Neural progenitor cell (in vitro differentiated cells): ENCODE results near the gene MACROD2. TPM values are rescaled to one million over a fixed set of nuclear protein-coding genes. Genes with fewer than 3 reads are reported as not detected.

Experiments
- DNase-seq: peaks from one replicate; pipeline ENCODE4 v3.0.0-alpha.2; 2016; ENCODE audit warnings: low spot score
- H2AFZ ChIP-seq: fragments of 200-600 bp; sonication (generic); replicated peaks from 2 replicates; pipeline ENCODE4 v1.6.1; 2016; ENCODE audit warnings: antibody characterized with exemption
- H3F3A ChIP-seq: fragments of 200-600 bp; sonication (generic); 2 replicates; pipeline ENCODE4 v1.6.1; 2016; ENCODE audit warnings: antibody characterized with exemption, low read depth
- H3K27ac ChIP-seq: fragments of 200-600 bp; sonication (generic); 2 replicates; pipeline ENCODE4 v1.5.1; 2016; ENCODE audit warnings: mild to moderate bottlenecking
- H3K27me3 ChIP-seq: fragments of 200-600 bp; sonication (generic); 2 replicates; pipeline ENCODE4 v1.6.1; 2016; ENCODE audit warnings: mild to moderate bottlenecking, moderate library complexity
- H3K36me3 ChIP-seq: fragments of 200-600 bp; sonication (generic); 2 replicates; pipeline ENCODE4 v1.5.1; 2016
- H3K4me1 ChIP-seq: fragments of 200-600 bp; sonication (generic); 2 replicates; pipeline ENCODE4 v1.6.1; 2016; ENCODE audit warnings: mixed run types
- H3K4me2 ChIP-seq: fragments of 200-600 bp; sonication (generic); 2 replicates; pipeline ENCODE4 v1.6.1; 2016
- H3K4me3 ChIP-seq: fragments of 200-600 bp; sonication (generic); 2 replicates; pipeline ENCODE4 v1.5.1; 2016
- H3K79me2 ChIP-seq: fragments of 200-600 bp; sonication (generic); 2 replicates; pipeline ENCODE4 v1.6.1; 2016; ENCODE audit warnings: low read depth
- H3K9ac ChIP-seq: fragments of 200-600 bp; sonication (generic); 2 replicates; pipeline ENCODE4 v1.6.1; 2016
- H3K9me3 ChIP-seq: fragments of 200-600 bp; sonication (generic); 2 replicates; pipeline ENCODE4 v1.5.1; 2016; ENCODE audit warnings: low read depth
- H4K20me1 ChIP-seq: fragments of 200-600 bp; sonication (generic); 2 replicates; pipeline ENCODE4 v1.6.1; 2016; ENCODE audit warnings: low read depth
- H3K27ac Mint-ChIP-seq: 3 replicates; pipeline ENCODE4 v1.8.0; 2021; ENCODE audit warnings: mixed read lengths
- H3K27me3 Mint-ChIP-seq: 2 replicates; pipeline ENCODE4 v1.8.0; 2022; ENCODE audit warnings: low read depth, mild to moderate bottlenecking, inconsistent platforms, moderate library complexity, mixed read lengths; ENCODE audit not compliant: insufficient read depth
- H3K36me3 Mint-ChIP-seq: 3 replicates; pipeline ENCODE4 v1.8.0; 2021; ENCODE audit warnings: mixed read lengths
- H3K4me1 Mint-ChIP-seq: 3 replicates; pipeline ENCODE4 v1.8.0; 2021; ENCODE audit warnings: mixed read lengths
- H3K4me3 Mint-ChIP-seq: 3 replicates; pipeline ENCODE4 v1.8.0; 2021; ENCODE audit warnings: mild to moderate bottlenecking, moderate library complexity, mixed read lengths
- H3K9me3 Mint-ChIP-seq: 3 replicates; pipeline ENCODE4 v1.8.0; 2020; ENCODE audit warnings: mixed read lengths
- CTCF ChIP-seq: fragments of 200-600 bp; sonication (generic); IDR thresholded peaks from 2 replicates; pipeline ENCODE4 v1.5.1; 2017; ENCODE audit warnings: antibody characterized with exemption, mild to moderate bottlenecking
- EZH2 ChIP-seq: fragments of 200-600 bp; sonication (generic); IDR thresholded peaks from 2 replicates; pipeline ENCODE4 v1.6.1; 2017; ENCODE audit warnings: antibody characterized with exemption, mild to moderate bottlenecking, moderate library complexity
- EZH2phosphoT487 ChIP-seq: fragments of 200-600 bp; sonication (generic); IDR thresholded peaks from 2 replicates; pipeline ENCODE4 v1.6.1; 2017; ENCODE audit warnings: antibody characterized with exemption
- total RNA-seq: library from RNA; depleted of rRNA; stranded (reverse); fragments of >200 nt; gene quantifications from 2 replicates; pipeline ENCODE4 v1.2.3, GENCODE V29; 2015; ENCODE audit warnings: low replicate concordance

MACROD2 gene
- total RNA-seq, 1 donor from 2014 or later = 11.9 TPM

GRCh38 chr20:15512916-15513315 is 1517.6 kb downstream of the MACROD2 start:
- DNase-seq = no peak
- no peaks in the 10 kb centered on the region for H3K9me3 ChIP-seq
- peaks cover 9% of the 10 kb centered on the region for H3K4me1 ChIP-seq
- no peaks in the 10 kb centered on the region for H3K27me3 ChIP-seq
- no peaks in the 10 kb centered on the region for H3K36me3 Mint-ChIP-seq
- no peak overlapping the region for H3K9ac ChIP-seq
- no peaks in the 10 kb centered on the region for H3K36me3 ChIP-seq
- TF ChIP-seq CTCF = no peak
- no peak for TF ChIP-seq EZH2phosphoT487
- TF ChIP-seq EZH2 = no peak
- no peak overlapping the region for H3K27ac ChIP-seq
- no peaks in the 10 kb centered on the region for H4K20me1 ChIP-seq
- no peak overlapping the region for H2AFZ ChIP-seq
- H3K4me1 Mint-ChIP-seq = peaks cover 5% of the 10 kb centered on the region
- H3K4me2 ChIP-seq = no peak overlapping the region
- H3K4me3 Mint-ChIP-seq = no peak overlapping the region
- no peaks in the 10 kb centered on the region for H3F3A ChIP-seq
- H3K27ac Mint-ChIP-seq = no peak overlapping the region
- no peak overlapping the region for H3K4me3 ChIP-seq
- H3K9me3 Mint-ChIP-seq = peaks cover 6% of the 10 kb centered on the region
- no peaks in the 10 kb centered on the region for H3K27me3 Mint-ChIP-seq
- no peaks in the 10 kb centered on the region for H3K79me2 ChIP-seq

- Mint-ChIP-seq H3K36me3 (no peaks in the 10 kb centered on the region), H3K27ac (no peak overlapping the region), H3K27me3 (no peaks in the 10 kb centered on the region), H3K9me3 (peaks cover 7% of the 10 kb centered on the region), H3K4me3 (no peak overlapping the region), H3K4me1 (peaks cover 11% of the 10 kb centered on the region)
- TF ChIP-seq EZH2 (no peak), EZH2phosphoT487 (no peak), CTCF (no peak)
- Histone ChIP-seq H3K79me2 (no peaks in the 10 kb centered on the region), H3K27me3 (no peaks in the 10 kb centered on the region), H3F3A (no peaks in the 10 kb centered on the region), H3K36me3 (no peaks in the 10 kb centered on the region), H4K20me1 (no peaks in the 10 kb centered on the region), H3K9me3 (no peaks in the 10 kb centered on the region), H3K4me2 (no peak overlapping the region), H3K9ac (no peak overlapping the region), H3K4me3 (no peak overlapping the region), H2AFZ (no peak overlapping the region), H3K4me1 (peaks cover 9% of the 10 kb centered on the region), H3K27ac (no peak overlapping the region)
- peak; percentile 11 for DNase-seq
Observed at GRCh38 chr20:15515691-15516090, 1520.4 kb downstream of the MACROD2 start.

- peaks cover 6% of the 10 kb centered on the region for H3K9me3 Mint-ChIP-seq
- H3K27me3 ChIP-seq = no peaks in the 10 kb centered on the region
Observed at GRCh38 chr20:15520930-15521524, 1525.7 kb downstream of the MACROD2 start.

More at GRCh38 chr20:15520930-15521524, 1525.7 kb downstream of the MACROD2 start:
- H3F3A ChIP-seq = no peaks in the 10 kb centered on the region
- H3K36me3 ChIP-seq = no peaks in the 10 kb centered on the region
- no peak overlapping the region for H3K27ac ChIP-seq
- H3K9me3 ChIP-seq = no peaks in the 10 kb centered on the region
- H3K4me2 ChIP-seq = no peak overlapping the region
- H3K79me2 ChIP-seq = no peaks in the 10 kb centered on the region
- Mint-ChIP-seq H3K36me3 (no peaks in the 10 kb centered on the region), H3K27ac (no peak overlapping the region), H3K4me3 (no peak overlapping the region), H3K27me3 (peaks cover 2% of the 10 kb centered on the region), H3K4me1 (peaks cover 17% of the 10 kb centered on the region)
- H3K4me3 ChIP-seq = no peak overlapping the region
- H3K4me1 ChIP-seq = no peaks in the 10 kb centered on the region
- no peak overlapping the region for H2AFZ ChIP-seq
- no peaks in the 10 kb centered on the region for H4K20me1 ChIP-seq
- DNase-seq = no peak
- TF ChIP-seq CTCF = no peak
- no peak for TF ChIP-seq EZH2
- no peak for TF ChIP-seq EZH2phosphoT487
- H3K9ac ChIP-seq = no peak overlapping the region
